ENCODE data around the gene ITPR2. TPM values are rescaled to one million over a fixed set of nuclear protein-coding genes. Genes with fewer than 3 reads are reported as not detected.

Gene ITPR2
- total RNA-seq, 1 experiment from 2014 or later: 41.6 TPM

DNA sequence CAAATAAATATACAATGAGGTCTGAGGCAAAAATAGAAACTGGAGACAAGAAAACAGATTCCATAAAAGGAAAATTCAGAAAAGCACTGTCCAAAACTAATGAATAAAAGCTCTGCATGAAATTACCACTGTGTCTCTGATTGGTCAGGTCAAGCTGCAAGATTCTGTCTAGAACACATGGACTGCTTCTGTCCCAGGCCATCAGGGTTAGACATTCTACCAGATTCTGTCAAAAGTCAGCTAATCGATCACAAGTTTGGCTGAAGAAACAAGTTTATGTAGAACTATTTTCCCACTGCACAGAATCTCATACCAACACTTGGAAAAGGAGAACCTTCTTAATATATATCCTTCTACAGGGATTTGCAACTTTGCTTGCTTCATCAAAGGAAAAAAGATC, 223.0 kb downstream of the ITPR2 start:
- H3K27ac Mint-ChIP-seq (ENCODE audit: unreplicated experiment): no peak overlapping the region
- ChIA-PET CTCF (no interaction called here), POLR2A (no interaction called here)
- Histone ChIP-seq H3K36me3 (ENCODE audit: control insufficient read depth, insufficient read depth, low read length) (no peaks in the 10 kb centered on the region), H3K4me3 (ENCODE audit: low read depth, low read length) (no peak overlapping the region), H3K4me1 (peaks cover 5% of the 10 kb centered on the region; the same call in 1 of the 2 replicates), H3K27me3 (replicated peaks; ENCODE audit: control insufficient read depth, insufficient read depth, low read length) (no peaks in the 10 kb centered on the region), H3K9me3 (no peaks in the 10 kb centered on the region)
- H3K9me3 Mint-ChIP-seq (ENCODE audit: unreplicated experiment): no peaks in the 10 kb centered on the region
- BruUV-seq (replicated peaks): no TSS peak
- H3K27me3 Mint-ChIP-seq (ENCODE audit: insufficient read depth, unreplicated experiment): no peaks in the 10 kb centered on the region
- DNase-seq: no peak
- TF ChIP-seq, protein P1, sequence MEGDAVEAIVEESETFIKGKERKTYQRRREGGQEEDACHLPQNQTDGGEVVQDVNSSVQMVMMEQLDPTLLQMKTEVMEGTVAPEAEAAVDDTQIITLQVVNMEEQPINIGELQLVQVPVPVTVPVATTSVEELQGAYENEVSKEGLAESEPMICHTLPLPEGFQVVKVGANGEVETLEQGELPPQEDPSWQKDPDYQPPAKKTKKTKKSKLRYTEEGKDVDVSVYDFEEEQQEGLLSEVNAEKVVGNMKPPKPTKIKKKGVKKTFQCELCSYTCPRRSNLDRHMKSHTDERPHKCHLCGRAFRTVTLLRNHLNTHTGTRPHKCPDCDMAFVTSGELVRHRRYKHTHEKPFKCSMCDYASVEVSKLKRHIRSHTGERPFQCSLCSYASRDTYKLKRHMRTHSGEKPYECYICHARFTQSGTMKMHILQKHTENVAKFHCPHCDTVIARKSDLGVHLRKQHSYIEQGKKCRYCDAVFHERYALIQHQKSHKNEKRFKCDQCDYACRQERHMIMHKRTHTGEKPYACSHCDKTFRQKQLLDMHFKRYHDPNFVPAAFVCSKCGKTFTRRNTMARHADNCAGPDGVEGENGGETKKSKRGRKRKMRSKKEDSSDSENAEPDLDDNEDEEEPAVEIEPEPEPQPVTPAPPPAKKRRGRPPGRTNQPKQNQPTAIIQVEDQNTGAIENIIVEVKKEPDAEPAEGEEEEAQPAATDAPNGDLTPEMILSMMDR (IDR thresholded peaks at IDR 0.05; ENCODE audit: insufficient read depth in 1 of 2, low read depth in 1 of 2, low read length in 1 of 2, severe bottlenecking in 1 of 2, unreplicated experiment in 1 of 2): no peak
- H3K4me1 Mint-ChIP-seq (ENCODE audit: low read depth, unreplicated experiment): peaks cover 9% of the 10 kb centered on the region
- no peaks in the 10 kb centered on the region for H3K36me3 Mint-ChIP-seq (ENCODE audit: insufficient read depth, unreplicated experiment)
- H3K4me3 Mint-ChIP-seq (ENCODE audit: unreplicated experiment): no peak overlapping the region
- intact Hi-C loops (cut with micrococcal nuclease; ENCODE audit: unreplicated experiment): no loop called here

DNA sequence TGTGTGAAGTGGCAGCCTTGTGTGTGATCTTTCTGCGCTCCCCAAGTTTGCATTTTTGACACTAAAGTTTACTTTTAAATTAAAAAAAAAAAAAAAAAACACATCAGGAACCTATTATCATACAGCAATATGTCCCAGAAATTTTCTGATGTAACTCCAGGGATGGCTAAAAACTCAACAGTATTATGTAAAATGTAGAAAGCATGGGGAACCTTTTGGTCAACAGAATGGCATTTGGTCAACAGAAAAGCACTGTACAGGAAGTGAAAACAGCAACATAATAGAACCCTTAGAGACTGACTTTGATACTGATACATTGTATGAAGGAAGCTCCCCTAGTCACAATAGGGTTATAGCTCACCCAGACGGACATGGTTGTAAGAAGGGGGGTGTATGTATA, 224.3 kb downstream of the ITPR2 start:
- H3K4me1 ChIP-seq: no peaks in the 10 kb centered on the region
- TF ChIP-seq, protein P1 (IDR thresholded peaks at IDR 0.05; ENCODE audit: insufficient read depth in 1 of 2, low read depth in 1 of 2, low read length in 1 of 2, severe bottlenecking in 1 of 2, unreplicated experiment in 1 of 2): no peak
- Mint-ChIP-seq H3K27me3 (ENCODE audit: insufficient read depth, unreplicated experiment) (no peaks in the 10 kb centered on the region), H3K27ac (ENCODE audit: unreplicated experiment) (no peak overlapping the region), H3K36me3 (ENCODE audit: insufficient read depth, unreplicated experiment) (no peaks in the 10 kb centered on the region), H3K9me3 (ENCODE audit: unreplicated experiment) (no peaks in the 10 kb centered on the region), H3K4me1 (ENCODE audit: low read depth, unreplicated experiment) (peaks cover 6% of the 10 kb centered on the region), H3K4me3 (ENCODE audit: unreplicated experiment) (no peak overlapping the region)
- no peak for DNase-seq
- no peak overlapping the region for H3K4me3 ChIP-seq (ENCODE audit: low read depth, low read length)
- intact Hi-C loops (cut with micrococcal nuclease; ENCODE audit: unreplicated experiment): no loop called here
- BruUV-seq (replicated peaks): no TSS peak
- H3K27me3 ChIP-seq (replicated peaks; ENCODE audit: control insufficient read depth, insufficient read depth, low read length): no peaks in the 10 kb centered on the region
- POLR2A ChIA-PET: no interaction called here
- CTCF ChIA-PET: interaction anchor here (0.5 kb wide), 1 partner anchor 310 kb away, joined by 3 read pairs; no protein-coding TSS in a partner anchor
- no peaks in the 10 kb centered on the region for H3K36me3 ChIP-seq (ENCODE audit: control insufficient read depth, insufficient read depth, low read length)
- no peaks in the 10 kb centered on the region for H3K9me3 ChIP-seq

DNA sequence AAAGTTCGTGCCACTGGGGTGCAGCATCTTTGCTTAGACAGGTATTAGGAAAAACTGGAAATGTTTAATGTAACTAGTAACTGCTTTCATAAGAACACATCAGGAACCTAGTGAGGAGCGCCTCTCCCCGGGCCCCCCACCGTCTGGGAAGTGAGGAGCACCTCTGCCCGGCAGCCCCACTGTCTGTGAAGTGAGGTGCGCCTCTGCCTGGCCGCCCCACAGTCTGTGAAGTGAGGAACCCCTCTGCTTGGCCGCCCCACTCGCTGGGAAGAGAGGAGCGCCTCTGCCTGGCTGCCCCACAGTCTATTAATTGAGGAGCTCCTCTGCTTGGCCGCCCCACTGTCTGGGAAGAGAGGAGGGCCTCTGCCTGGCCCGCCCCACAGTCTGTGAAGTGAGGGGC, 224.7 kb downstream of the ITPR2 start:
- H3K27me3 Mint-ChIP-seq (ENCODE audit: insufficient read depth, unreplicated experiment): no peaks in the 10 kb centered on the region

More for the DNA sequence above, 224.7 kb downstream of the ITPR2 start:
- H3K4me3 ChIP-seq (ENCODE audit: low read depth, low read length): no peak overlapping the region
- POLR2A ChIA-PET: no interaction called here
- no peaks in the 10 kb centered on the region for H3K27me3 ChIP-seq (replicated peaks; ENCODE audit: control insufficient read depth, insufficient read depth, low read length)
- H3K4me1 ChIP-seq: no peaks in the 10 kb centered on the region
- no peak overlapping the region for H3K27ac Mint-ChIP-seq (ENCODE audit: unreplicated experiment)
- H3K9me3 Mint-ChIP-seq (ENCODE audit: unreplicated experiment): no peaks in the 10 kb centered on the region
- TF ChIP-seq, protein P1 (IDR thresholded peaks at IDR 0.05; ENCODE audit: insufficient read depth in 1 of 2, low read depth in 1 of 2, low read length in 1 of 2, severe bottlenecking in 1 of 2, unreplicated experiment in 1 of 2): no peak
- H3K36me3 Mint-ChIP-seq (ENCODE audit: insufficient read depth, unreplicated experiment): no peaks in the 10 kb centered on the region
- no TSS peak for BruUV-seq (replicated peaks)
- no peak for DNase-seq
- H3K4me1 Mint-ChIP-seq (ENCODE audit: low read depth, unreplicated experiment): peaks cover 6% of the 10 kb centered on the region
- no peaks in the 10 kb centered on the region for H3K9me3 ChIP-seq
- H3K4me3 Mint-ChIP-seq (ENCODE audit: unreplicated experiment): no peak overlapping the region
- no peaks in the 10 kb centered on the region for H3K36me3 ChIP-seq (ENCODE audit: control insufficient read depth, insufficient read depth, low read length)
- intact Hi-C loops (cut with micrococcal nuclease; ENCODE audit: unreplicated experiment): no loop called here
- CTCF ChIA-PET: interaction anchor here (0.5 kb wide), 1 partner anchor 311 kb away, joined by 3 read pairs; no protein-coding TSS in a partner anchor

Measured in Caco-2 (cell line).